Spleen (tissue), 7 donors: ENCODE results near the gene FGF8.

Experiments used
- CTCF ChIP-seq, 11 experiments: fragments of 200-600 bp in 7 of 11; fragments of 450-650 bp in 4 of 11; sonication (generic) in 4 of 11; IDR thresholded peaks in 8 of 11; conservative IDR thresholded peaks in 3 of 11; 1 replicate in 7 of 11; 2 replicates in 4 of 11; pipeline versions ENCODE4 v1.4.0 to v1.8.0; 2016 to 2021; ENCODE audit warnings: antibody characterized with exemption in 11 of 11, inconsistent platforms in 4 of 11, mild to moderate bottlenecking in 1 of 11
- POLR2AphosphoS5 ChIP-seq, 3 donors: sonication (generic); formaldehyde crosslinking; IDR thresholded peaks; one replicate each; pipeline ENCODE4 v1.5.1; 2017; ENCODE audit warnings: antibody characterized with exemption in 3 of 3
- donor health status: DM: no; HTN: no; CAD: no; lungs with moderate emphysema.
- donor health status: DM: no; HTN: no; CAD: no.
- donor health status: DM: no; HTN: no; CAD: no.

- TF ChIP-seq CTCF (IDR thresholded peaks at IDR 0.05 in 8 of 11, conservative IDR thresholded peaks at IDR 0.05 in 3 of 11) = no peak
- no peak for TF ChIP-seq POLR2AphosphoS5 (IDR thresholded peaks at IDR 0.05)
Measured at GRCh38 chr10:101759309-101760247, 16.3 kb downstream of the FGF8 start.
